AG09319 (cell line): ENCODE data around the gene MISP3.

Experiments
- DNase-seq: peaks from one replicate; pipeline ENCODE4 v3.0.0-alpha.2; 2010; ENCODE audit warnings: low read depth; ENCODE audit errors: extremely low read depth
- TF ChIP-seq, protein P1 (sequence below): IDR thresholded peaks from 2 replicates; pipeline ENCODE4 v1.5.1; 2011; ENCODE audit warnings: low read depth, mild to moderate bottlenecking, inconsistent platforms, low read length, moderate library complexity

The MISP3 gene

DNA sequence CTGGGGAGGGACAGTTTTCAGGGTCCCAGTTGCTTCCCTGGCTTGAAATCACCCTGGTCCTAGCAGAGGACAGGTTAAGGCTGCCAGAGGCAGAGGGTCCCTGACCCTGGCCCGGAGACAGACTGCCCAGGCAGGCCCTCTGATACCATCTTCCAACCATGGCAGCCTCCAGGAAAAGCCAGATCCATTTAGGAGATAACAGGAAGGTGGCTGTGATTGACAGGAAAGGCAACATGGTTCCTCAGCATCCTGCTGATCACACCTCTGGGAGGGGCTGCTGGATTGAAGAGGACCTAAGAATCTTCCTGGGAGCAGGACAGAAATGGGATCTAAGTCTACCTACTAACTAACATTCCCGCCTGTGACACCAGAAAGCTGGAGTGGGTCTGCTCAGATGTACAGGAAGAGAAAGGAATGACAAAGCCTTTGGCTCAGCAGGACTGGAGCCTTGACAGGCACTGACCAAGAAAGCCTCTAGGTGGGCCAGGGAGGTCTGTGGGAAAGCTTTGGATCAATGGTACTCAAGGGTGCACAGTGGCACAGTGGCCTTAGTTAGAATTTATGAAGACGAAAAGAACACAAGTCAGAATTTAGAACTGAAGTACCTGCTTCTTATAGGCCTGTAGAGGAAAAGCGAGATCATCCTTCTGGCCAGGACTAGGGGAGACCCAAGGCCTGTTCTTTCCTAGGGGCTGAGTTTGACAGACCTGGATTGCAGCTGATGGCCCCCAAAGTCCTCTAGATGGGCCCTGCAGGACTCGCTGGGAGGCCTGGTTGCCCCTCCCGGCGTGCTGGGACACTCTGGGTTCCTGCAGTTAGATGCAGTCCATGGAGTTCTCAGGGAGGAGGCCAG, 47.3 kb downstream of the MISP3 start:
- no peak for DNase-seq
- TF ChIP-seq, protein P1, sequence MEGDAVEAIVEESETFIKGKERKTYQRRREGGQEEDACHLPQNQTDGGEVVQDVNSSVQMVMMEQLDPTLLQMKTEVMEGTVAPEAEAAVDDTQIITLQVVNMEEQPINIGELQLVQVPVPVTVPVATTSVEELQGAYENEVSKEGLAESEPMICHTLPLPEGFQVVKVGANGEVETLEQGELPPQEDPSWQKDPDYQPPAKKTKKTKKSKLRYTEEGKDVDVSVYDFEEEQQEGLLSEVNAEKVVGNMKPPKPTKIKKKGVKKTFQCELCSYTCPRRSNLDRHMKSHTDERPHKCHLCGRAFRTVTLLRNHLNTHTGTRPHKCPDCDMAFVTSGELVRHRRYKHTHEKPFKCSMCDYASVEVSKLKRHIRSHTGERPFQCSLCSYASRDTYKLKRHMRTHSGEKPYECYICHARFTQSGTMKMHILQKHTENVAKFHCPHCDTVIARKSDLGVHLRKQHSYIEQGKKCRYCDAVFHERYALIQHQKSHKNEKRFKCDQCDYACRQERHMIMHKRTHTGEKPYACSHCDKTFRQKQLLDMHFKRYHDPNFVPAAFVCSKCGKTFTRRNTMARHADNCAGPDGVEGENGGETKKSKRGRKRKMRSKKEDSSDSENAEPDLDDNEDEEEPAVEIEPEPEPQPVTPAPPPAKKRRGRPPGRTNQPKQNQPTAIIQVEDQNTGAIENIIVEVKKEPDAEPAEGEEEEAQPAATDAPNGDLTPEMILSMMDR: no peak

- no peak for DNase-seq
- TF ChIP-seq, protein P1: no peak
These were observed 47.9 kb downstream of the MISP3 start for GRCh38 chr19:14120497-14120780.

GRCh38 chr19:14122924-14123323, 50.3 kb downstream of the MISP3 start:
- TF ChIP-seq, protein P1: no peak
- DNase-seq: no peak
